GM21367 (cell line): ENCODE results near the gene DNM3.

Source experiments
- ATAC-seq: cut with Tn5 transposase; IDR thresholded peaks from one replicate; pipeline ENCODE4 v1.9.1; 2021; ENCODE audit not compliant: unreplicated experiment

DNM3 gene

DNA sequence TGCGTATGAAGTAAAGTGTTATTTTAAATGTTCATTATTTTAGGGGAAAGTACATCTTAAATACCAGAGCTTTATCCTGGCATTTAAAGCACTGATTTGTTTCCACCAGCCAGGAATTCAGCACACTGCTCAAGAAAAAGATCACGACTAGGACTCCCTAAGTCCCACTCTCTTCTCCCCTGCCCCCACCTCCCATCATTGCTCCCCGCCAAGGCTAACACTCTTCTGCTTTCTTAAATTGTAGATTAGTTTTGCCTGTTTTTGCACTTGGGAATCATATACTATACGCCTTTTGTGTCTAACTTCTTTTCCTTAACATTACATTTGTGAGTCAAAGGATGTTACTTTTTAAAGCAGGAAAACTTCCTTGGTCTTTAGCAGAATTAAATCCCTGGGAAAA, 541.7 kb downstream of the DNM3 start:
- ATAC-seq, result no peak

DNA sequence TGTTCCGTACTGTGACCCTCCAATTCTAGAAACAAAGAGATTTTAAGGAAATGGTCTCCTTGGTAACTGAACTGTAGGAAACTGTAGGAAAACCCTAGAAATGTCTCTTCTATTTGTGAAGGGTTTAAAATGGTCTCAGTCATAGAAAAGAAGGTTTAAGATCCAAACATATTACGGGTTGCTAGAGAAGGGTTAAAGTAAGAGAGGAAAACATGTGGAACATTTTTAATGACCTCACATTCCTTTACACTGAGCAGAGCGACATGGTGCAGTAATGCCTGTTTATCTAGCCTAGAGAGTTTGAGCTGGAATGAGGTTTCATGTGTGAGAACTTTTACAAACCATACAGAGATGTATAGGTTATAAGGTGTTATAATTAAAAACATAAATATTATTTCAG, 542.2 kb downstream of the DNM3 start:
- ATAC-seq, result no peak

DNA sequence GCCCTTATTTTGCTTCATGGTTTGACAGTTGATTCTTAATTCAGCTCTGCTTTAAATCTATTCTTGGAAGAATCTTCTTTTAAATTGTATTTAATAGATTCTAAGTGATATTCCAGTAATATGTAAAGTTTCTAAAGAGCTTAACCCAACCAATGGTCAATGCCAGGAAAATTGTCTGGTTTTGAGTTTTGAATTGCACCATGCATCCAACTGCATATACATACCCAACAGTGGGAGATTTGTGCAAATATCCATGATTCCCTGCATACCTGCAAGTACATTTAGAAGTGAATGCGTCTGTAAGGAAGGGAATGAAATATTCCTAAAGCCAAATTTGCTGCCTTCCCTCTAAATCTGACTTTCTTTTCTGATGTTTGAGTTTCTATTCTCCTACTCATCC, 543.4 kb downstream of the DNM3 start:
- ATAC-seq, result no peak

DNA sequence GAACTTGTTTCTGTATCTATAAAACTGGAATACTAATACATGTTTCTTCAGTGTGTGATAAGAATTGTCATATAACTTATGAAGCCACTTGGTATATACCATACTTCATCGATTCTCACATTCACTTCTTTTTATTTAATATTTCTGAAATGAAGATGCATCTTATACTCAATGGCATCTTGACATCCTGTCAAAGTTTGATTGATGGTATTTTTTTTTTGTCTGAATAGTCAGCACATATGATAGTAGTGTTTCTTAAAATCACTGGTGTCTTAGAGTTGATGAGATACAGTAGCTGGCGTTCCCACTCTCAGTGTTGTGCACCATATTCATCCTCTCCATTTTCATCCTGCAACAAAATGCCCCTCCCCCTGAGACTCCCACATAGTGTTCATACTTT, 544.7 kb downstream of the DNM3 start:
- ATAC-seq, result no peak

DNA sequence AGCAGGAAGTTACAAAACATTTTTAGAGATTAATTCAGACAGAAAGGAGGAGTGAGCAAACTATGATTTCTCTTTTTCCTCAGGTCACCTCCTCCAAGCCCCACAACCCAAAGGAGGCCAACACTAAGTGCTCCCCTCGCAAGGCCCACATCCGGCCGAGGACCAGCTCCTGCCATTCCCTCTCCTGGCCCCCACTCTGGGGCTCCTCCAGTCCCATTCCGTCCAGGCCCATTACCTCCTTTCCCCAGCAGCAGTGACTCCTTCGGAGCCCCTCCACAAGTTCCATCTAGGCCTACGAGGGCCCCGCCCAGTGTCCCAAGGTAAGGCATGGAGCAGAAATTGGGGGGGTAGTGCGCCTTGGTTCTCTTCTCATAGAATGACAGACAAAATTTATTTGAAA, 547.2 kb downstream of the DNM3 start:
- no peak for ATAC-seq

DNA sequence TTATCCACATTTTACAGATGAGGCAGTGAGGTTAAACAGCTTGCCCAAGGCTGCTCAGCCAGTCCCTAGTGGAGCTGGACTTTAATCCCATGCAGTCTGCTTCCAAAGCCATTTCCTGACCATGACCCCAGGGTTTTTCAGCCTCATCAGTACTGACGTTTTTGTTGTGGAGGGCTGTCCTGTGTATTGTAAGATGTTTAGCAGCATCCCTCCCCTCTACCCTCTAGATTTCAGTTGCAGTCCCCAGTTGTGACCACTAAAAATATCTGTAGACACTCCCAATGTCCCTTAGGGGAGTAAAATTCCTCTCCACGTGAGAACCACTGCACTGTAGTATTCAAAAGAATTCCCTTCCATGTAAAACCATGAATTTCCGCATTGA, 549.0 kb downstream of the DNM3 start:
- ATAC-seq, result no peak

DNA sequence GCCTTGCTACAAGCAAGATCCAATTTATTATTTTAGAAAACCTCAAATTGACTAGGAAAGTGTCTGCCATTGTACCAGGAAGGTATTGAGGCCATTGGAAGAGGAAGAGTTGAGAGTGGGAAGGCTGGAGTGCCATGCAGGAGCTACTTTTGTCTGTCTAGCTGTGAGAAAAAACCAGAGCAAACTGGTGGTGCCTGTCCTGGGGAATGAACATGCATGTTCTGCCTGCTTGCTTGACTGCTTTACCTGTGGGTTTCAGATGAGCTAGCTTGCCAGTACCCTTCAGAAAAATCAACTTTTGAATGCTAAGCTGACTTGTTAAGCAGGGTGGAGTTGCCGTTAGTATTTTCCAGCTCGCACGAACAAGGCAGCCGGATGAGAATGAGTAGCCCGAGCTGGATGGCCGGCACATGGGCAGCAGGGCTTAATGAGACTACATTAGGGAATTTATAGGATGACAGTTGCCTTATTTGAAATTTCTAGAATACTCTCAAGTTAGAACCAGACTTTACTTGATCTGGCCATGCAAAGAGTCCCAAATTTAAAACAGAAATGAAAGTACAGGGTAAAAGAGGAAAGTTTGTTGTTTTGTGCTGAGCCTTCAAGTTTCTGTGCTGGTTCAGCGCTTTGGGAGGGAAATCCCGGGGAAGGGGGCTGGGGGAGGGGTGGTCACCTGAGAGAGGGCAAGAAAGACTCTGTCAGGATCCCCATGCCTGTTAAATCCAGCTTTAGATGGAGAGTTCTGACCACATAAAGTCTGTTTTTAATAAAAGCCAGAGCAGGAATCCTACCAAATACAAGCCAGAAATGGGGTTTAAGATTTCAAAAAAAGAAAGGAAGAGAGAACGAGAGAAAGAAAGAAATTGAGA, 549.6 kb downstream of the DNM3 start:
- peak; percentile 55 for ATAC-seq

DNA sequence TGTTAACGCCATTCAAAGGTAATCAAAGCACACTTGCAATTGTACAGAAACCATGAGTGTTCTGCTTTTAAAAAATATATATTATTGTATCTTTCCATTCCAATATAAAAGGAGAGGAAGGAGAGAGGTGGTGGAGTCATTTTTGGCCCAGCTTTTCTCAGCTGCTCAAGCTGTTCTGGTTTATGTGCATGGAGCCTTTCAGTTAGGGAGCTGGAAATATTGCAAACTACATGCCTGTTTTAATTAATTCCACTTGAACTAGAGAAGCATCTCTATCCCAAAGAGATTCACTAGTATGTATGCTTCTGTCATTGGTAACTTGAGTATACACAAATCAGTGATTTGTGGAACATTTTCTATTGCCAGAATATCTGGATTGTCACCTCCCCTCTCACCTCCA, 550.7 kb downstream of the DNM3 start:
- no peak for ATAC-seq

DNA sequence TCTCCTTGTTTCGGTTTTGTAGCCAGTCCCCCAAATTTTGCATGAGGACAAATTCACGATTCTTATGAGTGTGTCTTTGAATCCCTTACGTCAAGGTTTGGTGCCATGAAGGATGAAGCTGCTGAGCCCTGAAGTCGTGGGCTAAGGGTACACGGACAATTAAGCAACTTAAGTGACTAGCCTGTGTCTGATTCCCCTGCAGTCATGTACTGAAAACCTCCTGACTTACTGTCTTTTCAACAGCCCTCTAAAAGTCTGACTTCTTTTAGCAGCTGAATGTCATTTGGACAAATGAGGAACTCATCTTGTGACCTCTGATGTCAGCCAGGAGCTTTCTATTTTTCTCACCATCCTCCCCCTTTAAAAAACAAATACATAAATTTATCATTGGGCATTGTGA, 552.1 kb downstream of the DNM3 start:
- no peak for ATAC-seq

DNA sequence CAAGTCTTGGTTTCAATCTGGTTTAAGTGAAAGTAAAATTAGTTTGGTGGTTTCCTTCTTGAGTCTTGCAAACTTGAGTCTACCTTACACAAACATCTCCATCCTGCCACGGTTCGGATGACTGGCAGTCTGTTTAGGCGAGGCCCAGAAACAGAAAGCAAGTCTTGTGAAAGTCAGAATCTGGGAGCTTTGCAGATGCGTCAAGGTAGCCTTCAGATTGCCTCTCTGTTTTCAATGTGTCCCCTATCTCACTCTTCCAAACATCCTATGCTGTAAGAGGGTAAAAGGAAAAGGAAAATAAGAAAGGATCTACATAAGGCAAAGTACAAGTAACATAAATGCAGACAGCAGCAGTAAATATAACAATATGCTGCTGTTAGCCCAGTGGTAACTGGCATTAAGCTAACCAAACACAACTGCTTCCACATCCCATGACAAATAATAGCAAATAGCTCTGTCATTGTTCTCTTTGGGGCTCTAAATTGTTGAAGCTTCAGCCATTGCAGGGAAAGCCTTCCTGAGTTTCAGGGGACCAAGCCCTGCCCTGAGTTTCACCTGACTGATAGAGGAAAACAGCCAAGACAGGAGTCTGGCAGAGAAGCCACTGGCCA, 552.9 kb downstream of the DNM3 start:
- peak; percentile 73 for ATAC-seq

DNA sequence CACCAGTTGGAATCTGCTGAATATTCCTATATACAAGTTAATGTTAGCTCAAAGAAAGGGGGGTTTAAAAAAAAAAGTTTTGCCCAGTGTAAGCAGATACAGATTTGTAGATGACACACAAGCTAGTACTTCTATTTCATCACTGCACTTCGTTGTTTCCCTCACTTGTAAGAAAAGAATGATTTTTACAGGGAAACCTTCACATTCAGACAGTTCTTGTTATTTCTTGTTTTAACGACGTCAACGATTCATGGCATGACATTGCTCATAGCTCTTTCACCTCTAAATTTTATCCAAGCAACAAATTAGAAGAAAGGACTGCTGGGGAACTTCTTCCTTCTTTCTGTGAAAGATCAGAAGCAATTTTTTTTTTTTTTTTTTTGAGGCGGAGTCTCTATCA, 553.5 kb downstream of the DNM3 start:
- ATAC-seq, result no peak

DNA sequence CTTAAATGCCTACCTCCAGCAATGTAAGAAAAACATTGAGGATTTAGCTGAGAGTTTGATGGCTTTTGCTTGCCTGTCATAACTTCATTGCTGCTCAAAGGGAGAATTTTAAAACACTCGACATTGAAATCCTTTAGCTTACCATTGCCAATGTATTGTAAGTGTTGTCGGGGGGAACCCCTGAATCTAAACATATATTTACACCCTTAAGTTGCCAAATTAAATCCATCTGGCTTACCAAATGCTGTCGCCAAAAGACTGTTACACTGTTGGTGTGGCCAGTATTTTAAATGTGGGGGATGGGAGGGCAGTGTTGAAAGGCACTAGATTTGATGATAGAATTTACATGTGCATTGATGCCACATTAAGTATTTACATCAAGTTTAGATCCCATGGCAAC, 554.3 kb downstream of the DNM3 start:
- ATAC-seq, result no peak

DNA sequence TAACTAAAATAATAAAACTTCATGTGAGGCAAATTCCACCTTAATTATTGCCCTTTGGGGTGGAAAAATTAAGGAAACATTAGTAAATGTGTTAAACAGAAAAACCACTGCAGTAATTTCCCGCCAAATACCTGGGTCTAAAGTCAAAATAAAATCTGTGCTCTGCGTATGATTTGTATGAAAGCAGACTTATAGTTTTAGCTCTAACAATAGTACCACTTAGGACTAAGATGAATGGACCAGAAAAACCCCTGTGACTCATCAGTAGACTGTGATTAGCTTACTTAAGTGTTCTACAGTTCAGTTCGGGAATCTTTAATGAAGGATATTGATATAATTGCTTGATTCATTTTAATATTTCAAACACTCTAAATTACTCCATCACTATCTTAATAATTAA, 555.9 kb downstream of the DNM3 start:
- ATAC-seq, result no peak

DNA sequence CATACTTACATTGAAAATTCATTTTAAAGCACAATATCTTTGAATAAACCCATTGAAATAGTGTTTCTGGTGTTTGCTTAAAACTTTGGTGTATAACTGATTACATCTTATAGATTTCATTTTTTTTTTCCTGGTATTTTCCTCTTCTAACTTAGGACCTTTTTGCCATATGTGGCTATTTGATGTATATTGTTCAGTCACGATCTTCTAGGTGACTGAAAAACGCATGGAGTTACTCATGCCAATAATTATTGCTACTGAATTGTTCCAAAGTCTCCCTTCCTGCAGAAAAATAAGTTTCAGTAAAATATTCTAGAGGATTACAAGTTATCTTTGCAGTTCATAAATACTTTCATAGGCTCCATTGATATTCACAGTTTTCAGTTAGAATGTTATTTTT, 556.3 kb downstream of the DNM3 start:
- no peak for ATAC-seq

DNA sequence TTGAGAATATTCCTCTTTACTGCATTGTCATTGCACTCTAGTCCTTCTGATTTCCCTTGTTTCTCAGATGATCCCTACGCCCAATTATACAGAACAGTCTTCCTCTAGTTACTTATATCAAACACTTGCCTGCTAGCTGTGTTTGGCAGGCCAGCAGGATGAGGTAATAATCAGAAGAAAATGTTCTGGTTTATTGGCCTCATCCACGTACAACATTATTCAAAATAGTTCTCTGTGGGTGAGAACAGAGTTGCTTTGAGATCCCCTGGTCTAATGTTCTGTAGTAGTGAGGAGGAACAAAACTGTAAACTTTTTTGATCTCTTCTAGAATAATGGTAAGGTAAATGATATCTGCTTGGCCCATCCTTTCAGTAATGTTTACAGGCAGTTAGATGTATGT, 556.9 kb downstream of the DNM3 start:
- ATAC-seq, result no peak

DNA sequence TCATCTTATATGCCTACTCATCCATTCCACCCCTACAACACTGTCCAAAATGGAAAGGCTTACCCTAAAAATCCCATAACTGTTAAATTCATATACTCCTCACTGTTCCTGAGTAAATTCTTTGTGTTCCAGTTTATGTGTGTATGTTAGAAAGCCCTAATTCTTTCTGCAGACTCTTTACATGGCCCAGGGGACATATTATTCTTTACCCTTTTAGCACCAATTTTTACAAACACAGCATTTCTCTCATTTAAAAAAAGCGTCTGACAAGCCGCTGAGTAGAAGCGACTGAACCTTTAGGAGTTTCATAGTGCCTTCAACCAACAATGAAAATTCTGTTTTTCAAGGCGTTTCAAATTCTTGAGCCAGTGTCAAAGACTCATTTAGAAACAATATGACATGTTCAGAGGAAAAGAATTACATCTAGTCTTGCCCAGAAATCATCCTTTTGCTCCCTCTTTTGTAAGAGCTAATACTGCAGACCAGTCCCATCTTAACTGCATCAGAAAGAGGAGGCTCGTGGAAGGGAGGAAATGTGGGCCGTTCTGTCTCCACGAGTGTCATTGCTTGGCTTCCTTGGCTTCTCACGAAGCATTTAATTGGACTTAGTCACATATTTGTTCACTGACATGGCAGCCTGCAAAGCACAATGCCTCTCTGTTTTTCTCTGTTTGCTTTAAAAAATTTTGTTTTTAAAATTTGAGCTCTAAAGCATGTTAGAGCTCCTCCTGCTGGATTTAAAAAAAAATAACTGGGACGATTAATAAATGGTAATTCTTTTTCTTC, 557.9 kb downstream of the DNM3 start:
- no peak for ATAC-seq

DNA sequence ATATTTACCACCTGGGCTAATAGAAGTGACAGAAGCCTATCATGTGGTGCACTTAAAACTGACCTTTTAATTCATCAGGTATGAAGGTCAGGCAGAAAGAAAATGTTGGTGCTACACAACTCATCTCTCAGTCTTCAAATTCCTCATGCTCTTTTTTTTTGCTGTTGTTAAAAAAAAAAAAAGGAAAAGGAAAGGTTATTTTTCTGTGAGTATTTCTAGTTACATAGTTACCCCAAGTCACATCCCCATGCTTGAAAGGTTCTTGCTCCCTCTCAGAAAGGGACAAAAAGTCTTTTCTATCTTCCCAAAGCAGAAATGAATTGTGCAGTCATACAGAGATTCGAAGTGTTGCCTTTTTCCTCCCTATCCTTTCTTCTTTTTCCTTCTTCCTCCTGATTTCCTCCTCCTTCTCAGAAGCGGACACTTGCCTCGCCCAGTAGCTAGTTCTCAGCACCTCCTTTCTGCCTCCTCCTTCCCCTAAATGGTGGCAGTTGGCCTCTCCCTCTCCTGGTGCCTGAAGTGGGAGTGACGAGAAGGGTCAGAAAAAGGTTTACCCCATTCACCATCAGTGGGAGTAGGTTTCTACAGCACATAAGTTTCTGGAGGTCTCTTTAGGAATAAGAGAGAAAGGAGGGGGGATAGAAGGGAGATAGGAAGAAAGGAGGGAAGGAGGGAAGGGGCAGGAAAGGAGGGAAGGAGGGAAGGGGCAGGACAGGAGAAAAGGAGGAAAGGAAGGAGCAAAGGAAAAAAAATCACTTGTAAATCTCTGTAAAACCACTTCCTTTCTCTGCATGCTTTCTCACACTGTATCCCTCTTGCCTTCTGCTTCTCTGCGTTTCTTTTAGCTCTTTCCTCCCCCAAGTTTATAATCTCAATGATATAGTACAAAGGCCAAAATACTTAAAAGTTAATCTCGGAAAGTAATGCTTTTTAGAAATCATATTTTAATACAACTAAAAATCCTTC, 558.7 kb downstream of the DNM3 start:
- no peak for ATAC-seq

DNA sequence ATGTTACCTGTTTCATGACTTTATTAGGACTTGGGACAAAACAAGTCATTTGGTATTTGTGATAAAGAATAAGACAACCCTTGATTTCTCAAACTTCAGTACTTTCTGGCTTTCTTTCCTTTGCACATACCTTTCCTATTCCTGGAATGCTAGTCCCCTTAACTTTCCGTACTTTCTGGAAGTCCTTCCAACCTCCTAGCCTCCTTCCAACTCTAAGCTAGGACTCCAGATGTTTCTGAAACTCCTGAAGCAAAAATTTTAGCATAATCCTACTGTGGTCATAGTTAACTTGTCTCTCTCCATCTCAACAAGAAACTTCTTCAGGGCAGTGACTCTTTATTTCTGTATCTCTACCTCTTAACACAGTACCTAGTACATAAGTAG, 559.4 kb downstream of the DNM3 start:
- no peak for ATAC-seq

DNA sequence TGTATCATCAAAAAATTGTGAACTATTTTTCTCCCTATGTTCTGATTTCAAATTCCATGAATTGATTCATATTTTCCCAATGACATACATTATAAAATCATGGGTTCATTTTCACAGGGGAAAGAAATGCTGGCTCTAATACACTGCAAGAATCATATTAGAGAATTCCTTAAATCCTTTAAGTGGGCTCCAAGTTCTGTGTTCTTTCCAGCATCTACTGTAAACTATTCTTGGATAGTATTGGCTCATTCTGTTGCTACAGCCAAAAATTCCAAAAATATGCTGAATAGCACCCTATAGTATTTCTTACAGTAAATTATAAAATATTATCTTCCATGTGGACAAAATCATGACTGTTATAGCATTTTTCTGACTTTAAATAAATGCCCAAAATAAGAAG, 560.2 kb downstream of the DNM3 start:
- no peak for ATAC-seq

DNA sequence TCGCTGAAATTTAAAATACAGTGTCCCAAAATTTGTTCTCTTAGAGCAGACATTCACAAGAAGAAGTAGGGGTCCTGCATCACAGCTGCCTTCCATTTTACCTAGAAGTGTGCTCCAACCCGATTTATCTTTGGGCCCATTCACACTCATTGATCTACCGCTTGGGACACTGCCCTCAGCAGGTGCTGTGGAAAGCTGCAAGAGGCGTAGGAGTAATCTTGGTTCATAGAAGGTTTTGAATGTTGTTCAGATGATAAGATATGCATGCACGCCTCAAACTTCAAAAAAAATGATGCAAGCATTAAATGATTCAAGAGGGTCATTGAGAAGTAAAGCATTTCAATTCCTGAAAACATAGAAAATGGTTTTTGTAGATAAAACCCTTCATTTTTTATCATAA, 560.6 kb downstream of the DNM3 start:
- ATAC-seq, result no peak
